Measurements from ENCODE around the gene CLEC2A.

DNA sequence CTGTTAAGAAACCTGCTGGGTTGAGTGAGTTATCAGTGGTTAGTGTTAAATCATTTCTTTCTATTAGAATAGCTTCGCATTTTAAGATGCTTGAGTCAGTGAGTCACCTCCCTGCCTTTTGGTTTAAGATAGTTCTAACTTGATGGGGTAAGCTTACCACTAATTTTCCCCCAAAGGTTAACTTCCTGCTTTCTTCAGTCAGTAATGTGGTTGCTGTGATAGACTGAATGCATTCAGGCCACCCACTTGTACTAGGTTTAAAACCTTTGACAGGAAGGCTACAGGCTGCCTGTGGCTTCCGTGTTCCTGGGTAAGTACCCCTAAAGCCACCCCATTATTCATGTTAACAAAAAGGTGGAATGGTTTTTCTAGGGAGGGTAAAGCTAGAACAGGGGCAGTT, 25.3 kb downstream of the CLEC2A start:
- TF ChIP-seq, protein P1, sequence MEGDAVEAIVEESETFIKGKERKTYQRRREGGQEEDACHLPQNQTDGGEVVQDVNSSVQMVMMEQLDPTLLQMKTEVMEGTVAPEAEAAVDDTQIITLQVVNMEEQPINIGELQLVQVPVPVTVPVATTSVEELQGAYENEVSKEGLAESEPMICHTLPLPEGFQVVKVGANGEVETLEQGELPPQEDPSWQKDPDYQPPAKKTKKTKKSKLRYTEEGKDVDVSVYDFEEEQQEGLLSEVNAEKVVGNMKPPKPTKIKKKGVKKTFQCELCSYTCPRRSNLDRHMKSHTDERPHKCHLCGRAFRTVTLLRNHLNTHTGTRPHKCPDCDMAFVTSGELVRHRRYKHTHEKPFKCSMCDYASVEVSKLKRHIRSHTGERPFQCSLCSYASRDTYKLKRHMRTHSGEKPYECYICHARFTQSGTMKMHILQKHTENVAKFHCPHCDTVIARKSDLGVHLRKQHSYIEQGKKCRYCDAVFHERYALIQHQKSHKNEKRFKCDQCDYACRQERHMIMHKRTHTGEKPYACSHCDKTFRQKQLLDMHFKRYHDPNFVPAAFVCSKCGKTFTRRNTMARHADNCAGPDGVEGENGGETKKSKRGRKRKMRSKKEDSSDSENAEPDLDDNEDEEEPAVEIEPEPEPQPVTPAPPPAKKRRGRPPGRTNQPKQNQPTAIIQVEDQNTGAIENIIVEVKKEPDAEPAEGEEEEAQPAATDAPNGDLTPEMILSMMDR (IDR thresholded peaks at IDR 0.05; ENCODE audit: insufficient read depth, low read length, poor library complexity, severe bottlenecking), result no peak
- TF ChIP-seq EZH2phosphoT487 (conservative IDR thresholded peaks at IDR 0.05; ENCODE audit: low read length), result no peak
